GM18870 (cell line): Measurements from ENCODE around the gene HHIPL1.

Experiments
- ATAC-seq: cut with Tn5 transposase; IDR thresholded peaks from one replicate; pipeline ENCODE4 v1.9.1; 2021; ENCODE audit warnings: moderate library complexity; ENCODE audit not compliant: unreplicated experiment

Gene HHIPL1

DNA sequence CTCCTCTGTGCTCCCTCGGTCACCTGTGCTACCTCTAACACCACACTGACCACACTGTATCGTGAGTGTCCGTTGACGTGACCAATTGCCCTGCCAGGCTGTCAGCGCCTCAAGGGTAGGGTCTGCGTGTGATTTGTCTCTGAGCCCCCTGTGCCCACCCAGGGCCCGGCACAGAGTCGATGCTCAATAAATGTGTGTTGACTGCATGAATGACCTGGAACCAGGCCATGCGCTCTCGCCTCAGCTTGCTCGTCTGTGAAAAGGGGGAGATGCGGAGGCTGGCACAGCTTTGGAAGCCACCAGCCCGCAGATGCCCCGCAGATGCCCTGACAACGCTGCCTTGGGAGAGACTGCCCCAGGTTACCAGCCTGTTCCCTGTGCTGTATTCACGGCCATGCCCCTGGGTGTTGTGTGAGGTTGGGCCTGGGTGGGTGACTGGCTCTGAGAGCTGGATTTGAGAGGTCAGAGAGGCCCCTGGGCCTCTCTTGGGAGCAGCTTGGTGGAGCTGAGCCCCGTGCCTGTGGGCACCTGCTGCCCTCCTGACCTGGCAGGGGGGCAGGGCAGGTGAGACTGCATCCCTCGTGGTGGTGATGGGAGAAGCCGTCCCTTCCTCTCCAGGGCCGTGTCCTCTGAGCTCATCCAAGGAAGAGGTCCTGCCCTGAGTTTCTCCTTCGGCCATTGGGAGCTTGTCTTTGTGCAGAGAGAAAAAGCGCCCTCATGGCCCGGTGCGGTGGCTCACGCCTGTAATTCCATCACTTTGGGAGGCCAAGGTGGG lies 82.4 kb downstream of the HHIPL1 start:
- no peak for ATAC-seq

DNA sequence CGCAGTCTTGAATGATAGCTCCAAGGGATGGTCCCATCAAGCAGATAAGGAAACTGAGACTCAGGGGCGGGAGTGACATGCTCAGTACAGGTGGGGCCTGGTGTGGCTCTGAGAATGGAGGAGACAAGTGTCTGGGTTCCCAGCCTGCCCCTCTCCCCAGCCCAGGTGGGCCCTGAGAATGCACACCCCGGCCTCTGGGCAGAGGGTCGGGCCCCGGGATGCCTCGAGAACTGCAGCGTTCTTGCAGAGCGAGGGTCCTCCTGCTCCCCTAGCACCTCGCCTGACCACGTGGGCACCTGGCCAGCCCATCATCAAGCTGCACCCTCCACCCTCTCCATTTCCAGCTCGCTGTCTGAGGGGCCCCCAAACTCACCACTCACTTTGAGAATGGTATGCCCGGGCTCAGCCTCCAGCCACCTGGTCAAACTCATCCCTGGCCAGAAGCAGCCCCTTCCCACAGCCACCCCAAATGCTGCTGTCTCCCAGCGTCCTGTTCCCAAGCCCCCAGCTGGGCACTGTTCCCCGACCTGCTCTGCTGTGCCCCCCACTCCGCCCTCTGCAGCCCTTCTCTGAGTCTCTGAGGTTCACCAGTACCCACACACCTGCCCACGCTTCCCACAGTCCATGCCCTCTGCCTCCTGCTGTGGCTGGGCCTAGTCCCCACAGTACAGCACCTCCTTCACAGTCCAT lies 83.4 kb downstream of the HHIPL1 start:
- ATAC-seq, result no peak

DNA sequence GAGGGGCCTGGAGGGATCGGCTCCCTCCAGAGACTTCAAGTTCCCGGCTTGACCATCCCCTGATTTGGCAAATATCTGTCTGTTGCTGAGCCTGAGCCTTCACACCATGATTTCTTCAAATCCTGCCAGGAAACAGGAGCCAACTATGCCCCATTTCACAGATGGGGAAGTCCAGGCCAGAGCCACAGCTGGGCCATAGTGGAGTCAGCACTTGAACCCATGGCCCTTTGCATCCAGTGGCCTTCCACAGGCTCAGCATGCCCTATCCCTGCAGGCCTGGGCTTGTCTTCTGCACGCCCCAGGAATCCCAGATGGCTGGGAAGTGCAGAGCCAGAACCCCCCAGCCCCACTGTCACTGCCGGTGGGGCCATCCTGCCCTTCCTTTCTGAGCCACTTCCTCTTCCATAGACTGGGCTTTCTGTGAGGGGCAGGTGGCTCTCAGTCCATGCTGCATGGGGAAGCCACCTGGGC lies 84.1 kb downstream of the HHIPL1 start:
- no peak for ATAC-seq
